ENCODE measurements around the gene POLDIP2.

The POLDIP2 gene, protein sequence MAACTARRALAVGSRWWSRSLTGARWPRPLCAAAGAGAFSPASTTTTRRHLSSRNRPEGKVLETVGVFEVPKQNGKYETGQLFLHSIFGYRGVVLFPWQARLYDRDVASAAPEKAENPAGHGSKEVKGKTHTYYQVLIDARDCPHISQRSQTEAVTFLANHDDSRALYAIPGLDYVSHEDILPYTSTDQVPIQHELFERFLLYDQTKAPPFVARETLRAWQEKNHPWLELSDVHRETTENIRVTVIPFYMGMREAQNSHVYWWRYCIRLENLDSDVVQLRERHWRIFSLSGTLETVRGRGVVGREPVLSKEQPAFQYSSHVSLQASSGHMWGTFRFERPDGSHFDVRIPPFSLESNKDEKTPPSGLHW

DNA sequence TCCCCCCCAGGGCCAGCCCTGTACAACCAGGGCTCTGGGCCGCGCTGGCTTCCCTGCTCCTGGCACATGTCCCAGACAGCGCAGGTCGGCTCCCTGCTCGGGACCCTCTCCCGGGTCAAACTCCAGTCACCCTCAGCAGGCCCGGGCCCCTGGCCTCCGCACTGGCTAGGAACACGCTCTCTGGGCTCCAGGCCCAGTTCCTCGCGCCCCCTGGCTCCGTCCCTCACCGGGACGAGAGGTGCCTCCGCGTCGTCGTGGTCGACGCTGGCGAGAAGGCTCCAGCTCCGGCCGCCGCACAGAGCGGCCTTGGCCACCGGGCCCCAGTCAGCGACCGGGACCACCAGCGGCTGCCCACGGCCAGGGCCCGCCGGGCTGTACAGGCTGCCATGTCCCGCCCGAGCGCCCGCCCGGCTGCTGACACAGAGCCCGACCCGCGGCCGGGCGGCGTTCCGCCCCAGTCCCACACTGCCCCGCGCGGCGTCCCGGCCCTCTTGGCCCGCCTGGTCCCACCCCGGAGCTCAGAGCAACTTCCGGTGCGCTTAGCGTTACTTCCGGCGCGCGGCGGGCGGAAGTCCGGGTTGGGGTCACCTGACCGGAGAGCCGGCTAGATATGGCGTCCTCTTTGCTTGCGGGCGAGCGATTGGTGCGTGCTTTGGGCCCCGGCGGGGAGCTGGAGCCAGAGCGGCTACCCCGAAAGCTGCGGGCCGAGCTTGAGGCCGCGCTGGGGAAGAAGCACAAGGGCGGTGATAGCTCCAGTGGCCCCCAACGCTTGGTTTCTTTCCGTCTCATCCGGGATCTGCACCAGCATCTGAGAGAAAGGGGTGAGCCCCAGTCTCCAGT is at the start of gene POLDIP2:
TSS of gene POLDIP2 (minus strand) at position 467 of the 840 bp plus-strand sequence. CDS start at position 388, 79 bp downstream.
- DNase-seq = peak; percentile 93

DNA sequence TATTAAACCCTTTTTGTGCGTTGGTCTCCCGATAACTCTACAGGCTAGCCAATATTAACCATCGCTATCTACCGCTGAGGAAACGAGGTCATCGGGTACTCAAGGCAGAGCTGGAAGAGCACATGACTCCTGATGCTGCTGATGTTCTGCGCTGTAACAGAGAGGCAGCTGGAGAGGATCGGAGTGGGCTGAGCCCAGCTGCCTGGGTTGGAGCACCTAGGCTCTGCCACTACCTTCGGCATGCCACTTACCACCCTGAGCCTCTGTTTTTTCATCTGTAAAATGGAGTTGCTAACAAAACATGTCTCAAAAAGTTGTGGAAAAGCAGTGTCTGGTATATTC is 49.1 kb upstream of the POLDIP2 start:
- DNase-seq = no peak

DNA sequence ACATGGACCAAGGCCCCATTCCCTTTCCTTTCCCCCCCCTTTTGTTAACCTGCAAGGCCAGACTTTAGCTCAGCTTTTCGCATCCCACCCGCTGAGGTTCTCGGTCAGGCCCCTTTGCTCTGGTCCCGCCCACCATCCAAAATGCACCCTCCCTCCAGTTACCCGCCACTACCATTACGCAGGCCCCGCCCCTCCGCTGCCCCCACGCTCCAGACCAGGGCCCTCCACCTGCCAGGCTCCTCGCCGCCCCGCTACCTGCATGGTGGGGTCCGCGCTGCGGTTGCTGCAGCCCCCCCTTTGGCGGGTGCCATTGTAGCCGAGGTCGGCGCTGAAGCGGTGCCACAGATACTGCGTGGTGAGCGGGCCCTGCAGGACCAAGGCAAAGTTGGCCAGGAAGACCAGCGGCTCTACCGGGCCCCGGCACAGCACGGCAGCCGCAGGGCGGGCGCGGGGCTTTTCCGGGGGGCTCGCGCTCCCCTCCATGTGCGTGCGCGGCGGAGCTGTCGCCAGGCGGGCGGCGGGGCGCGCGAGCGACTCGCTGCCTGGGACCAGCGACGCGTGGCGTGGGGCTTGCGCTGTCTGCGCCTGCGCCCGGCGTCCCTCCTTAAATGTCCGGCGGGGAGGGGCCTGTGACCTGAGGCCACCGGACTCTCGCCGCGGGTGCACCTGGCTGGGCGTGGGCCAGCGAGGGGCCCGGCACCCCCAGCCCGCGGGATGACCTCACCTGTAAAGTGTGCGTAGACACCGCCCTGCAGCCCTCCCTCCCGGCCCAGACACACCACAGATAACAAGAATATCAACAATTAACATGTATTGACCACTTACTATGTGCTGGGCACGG is 48.5 kb upstream of the POLDIP2 start, which contains the start of gene SLC46A1:
TSS of gene SLC46A1 (minus strand) at position 581 of the 841 bp plus-strand sequence. CDS start at position 483, 98 bp downstream.
- peak; percentile 32 to 40 for DNase-seq

DNA sequence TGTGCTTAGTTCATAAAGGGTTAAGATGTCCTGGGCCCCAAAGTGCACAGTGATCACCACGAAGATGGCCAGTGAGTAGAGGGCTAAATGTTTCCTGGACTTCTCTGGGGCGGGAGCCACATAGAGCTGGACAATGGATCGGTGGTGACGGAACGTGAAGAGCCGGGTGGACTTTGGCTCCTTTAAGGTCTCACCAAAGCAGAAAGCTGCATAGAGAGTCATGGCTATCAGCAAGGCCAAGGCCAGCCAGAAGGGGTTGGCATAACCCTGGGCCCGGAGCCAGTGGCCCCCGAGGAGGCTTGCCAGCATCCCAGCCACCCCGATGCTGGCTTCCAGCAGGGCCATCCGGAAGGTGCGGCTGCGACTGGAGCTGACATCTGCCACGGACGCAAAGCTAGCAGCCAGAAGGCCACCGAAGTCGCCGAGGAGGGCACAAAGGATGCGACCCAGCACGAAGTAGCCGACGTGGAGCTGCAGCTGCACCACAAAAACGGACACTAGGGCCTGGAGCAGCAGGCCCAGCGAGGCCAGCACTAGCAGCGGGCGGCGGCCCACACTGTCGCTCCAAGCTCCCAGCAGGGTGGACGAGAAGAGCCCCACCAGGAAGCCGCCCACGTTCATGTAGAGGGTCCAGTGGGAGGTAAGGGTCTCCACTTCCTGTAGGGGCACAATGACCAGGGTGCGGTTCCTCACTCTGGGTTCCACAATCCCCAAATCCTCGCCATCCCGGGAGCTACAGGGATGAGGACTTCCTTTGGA is 47.7 kb upstream of the POLDIP2 start:
- DNase-seq = no peak

DNA sequence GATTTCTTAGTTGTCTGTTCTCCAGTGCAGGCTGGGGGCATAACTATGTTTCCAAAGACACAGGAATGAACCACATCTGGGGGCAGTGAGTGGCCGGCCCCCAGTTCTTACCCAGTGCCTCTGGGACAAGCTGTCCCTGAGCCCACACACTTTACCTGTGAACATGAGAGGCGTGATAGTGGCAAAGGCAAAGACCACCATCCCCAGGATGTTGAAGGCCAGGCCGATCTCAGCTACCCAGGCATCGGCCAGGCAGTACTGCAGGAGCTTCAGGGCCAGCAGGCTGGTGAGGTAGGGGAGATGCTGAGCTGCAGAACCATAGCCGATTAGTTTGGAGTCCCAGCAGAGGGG is 47.1 kb upstream of the POLDIP2 start:
- no peak for DNase-seq

DNA sequence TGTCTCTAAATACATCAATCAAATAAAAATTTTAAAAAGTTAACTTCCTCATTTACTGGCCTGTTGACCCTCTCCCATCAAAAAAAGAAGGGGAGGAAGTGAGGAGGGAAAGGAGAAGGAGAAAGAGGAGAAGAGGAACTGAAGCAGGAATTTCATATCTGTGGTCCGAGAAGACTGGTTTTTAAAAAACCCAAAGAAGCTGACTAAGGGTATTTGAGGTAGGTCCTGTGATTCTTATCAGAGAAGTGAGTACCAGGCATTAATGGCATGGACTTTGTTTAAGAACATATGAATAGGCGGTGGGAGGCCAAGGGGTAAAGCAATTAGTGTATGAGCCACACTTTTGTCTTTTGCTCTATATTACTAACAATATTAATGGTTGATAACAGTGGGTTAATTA is 46.7 kb upstream of the POLDIP2 start:
- DNase-seq = no peak

DNA sequence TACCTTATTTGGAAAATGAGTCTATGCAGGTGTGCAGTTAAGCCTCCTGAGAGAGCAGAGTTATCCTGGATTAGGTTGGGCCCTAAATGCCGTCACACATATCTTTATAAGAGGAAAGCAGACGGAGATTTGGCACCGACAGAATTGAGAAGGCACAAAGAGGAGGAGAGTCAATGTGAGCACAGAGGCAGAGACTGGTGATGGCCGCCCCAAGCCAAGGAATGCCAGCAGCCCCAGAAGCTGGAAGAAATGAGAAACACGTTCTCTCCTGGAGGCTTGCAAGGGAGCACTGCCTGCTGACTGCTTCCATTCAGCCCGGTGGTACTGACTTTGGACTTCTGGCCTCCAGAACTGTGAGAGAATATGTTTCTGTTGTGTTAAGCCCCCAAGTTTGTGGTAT is 45.5 kb upstream of the POLDIP2 start:
- no peak for DNase-seq

DNA sequence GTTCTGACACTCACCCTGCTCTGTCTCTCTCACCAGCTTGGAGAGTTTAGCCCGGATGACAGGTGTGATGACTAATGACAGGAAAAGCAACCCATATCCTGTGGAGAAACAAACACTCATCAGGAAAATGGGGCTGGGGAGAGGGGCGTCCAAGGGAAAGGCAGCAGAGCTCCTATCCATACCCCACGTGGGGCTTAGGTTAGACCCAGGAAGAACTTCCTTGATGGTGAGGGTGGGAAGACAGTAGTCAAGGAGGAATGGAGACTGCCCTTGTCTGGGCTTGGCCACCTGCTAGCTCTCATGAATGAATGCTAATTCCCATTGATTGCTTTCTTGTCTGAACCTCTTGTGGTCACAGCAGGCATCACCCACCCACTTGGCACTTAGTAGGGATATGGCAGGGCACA is 44.9 kb upstream of the POLDIP2 start:
- no peak for DNase-seq

DNA sequence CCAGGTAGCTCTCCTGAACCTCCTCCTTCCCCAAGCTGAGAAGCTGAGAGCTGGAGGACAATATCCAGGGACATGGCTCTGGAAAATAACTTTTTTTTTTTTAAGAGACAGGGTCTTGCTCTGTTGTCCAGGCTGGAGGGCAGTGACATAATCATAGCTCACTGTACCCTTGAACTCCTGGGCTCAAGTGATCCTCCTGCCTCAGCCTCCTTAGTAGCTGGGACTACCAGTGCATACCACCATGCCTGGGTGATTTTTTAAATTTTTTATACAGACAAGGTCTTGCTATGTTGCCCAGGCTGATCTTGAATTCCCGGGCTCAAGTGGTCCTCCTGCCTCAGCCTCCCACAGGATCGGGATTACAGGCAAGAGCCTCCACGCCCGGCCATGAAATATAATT is 42.5 kb upstream of the POLDIP2 start:
- no peak for DNase-seq

DNA sequence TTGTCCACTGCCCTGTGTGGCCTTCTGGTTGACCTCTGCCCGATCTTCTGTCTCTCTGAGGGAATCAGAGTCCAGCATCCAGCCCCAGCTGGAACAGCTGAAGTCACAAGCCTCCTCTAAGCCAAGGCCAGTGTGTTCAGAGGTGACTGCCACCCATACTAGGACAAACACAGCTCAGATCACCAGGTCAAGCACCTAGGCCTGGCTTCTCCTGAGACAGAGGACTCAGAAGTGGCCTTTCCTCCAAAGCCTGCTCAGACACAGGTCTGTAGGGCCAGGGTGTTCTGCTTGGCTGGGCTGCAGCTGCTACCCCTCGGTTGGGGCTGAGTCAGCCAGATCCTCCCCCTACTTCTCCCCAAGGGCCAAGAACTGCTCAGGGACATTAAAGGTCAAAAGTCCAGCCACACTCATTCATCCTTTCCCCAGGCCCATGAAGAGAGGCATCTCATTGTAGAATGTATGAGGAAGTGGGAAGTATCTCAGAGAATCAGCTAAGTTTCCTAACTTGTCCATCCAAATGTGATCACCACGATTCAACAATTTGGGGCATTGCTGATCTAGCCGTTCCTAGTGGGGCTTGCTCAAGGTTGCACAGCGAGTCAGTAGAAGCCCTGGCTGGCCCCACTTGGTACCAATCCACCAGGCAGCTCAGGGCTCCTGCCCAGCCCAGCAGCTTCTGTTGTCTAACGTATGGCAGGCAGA is 41.1 kb upstream of the POLDIP2 start:
- no peak for DNase-seq

DNA sequence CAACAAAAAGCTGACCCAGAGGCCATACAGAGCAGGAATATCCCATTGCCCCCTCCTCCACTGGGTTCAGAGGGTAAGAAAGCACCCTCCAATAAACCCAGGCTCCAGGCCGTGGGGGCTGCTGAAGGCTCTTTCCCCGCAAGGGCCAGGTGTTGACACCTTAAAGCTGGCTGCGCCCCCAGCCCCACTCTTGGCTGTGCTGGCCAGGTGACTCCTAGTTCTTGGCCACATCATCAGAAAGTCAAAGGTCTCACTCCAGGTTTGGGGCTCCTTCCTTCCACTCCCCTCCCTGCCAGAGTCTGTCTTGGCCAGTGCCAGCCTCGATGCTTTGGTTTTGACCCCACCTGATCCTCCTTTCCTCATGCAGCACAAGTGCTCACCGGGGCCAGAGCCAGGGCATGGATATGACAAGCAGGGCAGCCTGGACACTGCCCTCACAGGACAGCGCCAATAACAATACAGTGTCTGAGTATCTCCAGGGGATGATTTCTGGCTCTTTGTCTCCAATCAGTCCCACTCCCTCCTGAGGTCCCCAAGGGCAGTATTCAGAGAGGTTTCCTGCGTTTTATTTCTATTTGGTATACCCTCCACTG is 40.5 kb upstream of the POLDIP2 start:
- no peak for DNase-seq

DNA sequence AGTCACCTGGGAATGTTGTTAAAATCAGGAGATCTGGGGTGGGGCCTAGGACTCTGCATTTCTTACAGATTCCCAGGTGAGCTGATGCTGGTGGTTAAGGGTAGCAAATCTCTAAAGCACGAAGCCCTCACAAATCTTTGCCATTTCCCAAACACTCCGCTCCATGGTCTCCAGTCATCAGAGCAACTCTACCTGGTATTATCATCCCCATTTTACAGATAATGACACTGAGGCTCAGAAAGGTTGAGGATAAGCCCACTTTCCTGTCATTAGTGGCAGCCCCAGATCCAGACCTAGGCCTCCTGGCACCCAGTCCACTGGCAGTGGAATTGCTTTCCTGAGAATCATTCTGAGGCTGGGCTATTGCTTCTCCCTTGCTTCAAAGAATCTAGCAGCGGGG is 39.9 kb upstream of the POLDIP2 start:
- DNase-seq = no peak

DNA sequence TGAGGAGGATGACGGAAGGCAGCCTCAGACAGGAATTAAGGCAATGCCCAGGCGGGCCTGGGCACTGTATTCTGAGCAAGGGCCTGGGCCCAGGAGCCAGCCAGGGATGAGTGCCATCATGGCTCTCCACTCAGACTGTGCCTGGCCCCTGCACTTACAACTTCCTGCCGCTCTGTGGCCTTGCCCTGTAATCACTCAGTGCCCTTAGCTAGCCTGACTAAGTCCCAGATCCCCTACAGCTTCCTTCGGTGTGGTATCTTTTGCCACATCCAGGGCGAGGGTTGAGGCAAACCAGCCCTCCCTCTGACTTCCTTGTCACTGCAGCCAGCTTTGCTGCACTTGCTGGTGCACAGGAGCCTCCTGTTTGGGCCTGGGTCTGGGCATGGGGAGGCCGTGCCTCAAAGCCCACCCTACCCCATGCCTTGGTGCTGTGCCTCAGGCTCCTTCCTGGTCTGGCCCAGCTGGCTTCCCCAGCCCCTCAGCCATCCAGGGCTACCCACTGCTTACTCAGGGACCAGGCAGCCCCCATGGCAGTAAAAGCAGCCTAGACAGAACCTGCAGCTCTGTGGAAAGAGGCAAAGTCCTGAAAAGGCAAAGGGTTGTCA is 39.4 kb upstream of the POLDIP2 start:
- DNase-seq = no peak

DNA sequence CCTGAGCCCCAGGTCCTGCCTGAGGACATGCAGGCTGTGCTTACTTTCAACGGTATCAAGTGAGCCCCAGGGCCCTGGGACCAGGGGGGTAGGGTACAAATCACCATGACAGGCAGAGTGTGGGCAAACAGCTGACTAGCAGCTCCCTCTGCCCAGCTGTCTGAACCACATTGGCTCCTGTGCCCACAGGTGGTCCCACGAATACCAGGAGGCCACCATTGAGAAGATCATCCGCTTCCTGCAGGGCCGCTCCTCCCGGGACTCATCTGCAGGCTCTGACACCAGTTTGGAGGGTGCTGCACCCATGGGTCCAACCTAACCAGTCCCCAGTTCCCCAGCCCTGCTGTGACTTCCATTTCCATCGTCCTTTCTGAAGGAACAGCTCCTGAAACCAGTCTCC is 38.6 kb upstream of the POLDIP2 start:
- DNase-seq = no peak

DNA sequence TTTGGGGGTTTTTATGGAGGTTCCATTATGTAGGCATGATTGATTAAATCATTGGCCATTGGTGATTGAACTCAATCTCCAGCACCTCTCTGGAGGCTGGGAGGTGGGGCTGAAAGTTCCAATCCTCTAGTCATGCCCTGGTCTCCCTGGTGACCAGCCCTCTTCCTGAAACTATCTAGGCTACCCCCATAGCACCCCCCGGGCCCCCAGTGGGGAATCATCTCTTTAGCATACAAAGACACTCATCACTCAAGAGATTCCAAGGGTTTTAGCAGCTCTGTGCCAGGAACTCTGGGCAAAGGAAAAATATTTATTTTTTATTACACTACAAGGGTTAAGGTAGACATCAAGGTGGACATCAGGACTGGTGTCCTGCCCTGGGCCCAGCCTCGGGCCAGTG is 38.1 kb upstream of the POLDIP2 start:
- DNase-seq = no peak

DNA sequence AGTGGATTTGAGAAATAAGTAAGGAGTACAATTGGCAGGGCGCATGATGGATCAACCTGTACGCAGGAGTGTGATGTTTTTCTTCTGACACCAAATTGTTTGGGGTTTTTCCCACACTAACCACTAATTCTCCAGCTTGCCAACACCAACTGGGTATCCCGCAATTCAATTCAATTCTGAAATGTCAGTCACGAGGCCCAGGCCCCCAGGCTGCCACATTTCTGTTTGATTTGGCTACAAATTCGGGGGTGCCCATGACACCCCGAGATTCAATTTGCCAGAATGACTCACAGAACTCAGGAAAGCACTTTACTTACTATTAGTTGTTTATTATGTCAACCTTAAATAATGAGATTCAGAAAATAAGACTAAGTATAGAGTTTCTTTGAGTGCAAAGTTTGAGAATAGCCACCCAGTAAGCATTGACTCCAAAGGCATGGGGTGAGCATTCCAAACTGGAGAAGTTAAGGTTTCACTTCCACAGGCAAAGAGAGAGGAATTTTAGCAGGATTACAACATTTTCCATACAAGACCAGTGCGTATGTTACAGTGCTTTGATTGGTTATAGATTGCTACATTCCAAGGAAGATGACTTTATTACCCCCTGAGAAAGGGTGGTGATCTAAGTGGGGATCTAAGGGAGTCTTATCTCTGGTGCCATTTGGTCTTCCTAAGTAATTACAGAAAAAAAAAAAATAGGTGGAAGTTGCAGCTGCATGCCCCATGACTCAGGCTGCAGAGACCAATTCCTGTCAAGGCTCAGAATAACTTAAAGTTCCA is 37.2 kb upstream of the POLDIP2 start:
- DNase-seq = no peak

DNA sequence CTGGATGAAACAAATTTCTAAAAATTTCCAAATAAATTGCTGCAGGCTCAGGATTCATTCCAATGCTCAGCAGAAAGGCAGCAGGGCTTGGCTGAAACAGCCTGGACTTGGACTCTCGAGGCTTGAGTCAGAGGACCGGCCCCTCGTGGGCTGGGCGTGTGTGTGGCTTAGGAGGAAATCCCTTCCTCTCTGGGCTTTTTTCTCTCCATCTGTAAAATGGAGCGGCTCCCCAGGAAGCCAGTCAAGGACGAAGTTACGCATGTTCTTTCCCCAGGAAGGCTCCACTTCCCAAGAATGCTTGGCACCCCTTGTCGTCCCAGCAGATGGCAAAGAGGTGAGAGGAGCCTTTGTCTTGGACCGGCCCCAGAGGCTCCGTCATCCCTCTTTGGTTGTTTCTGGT is 35.2 kb upstream of the POLDIP2 start:
- no peak for DNase-seq

DNA sequence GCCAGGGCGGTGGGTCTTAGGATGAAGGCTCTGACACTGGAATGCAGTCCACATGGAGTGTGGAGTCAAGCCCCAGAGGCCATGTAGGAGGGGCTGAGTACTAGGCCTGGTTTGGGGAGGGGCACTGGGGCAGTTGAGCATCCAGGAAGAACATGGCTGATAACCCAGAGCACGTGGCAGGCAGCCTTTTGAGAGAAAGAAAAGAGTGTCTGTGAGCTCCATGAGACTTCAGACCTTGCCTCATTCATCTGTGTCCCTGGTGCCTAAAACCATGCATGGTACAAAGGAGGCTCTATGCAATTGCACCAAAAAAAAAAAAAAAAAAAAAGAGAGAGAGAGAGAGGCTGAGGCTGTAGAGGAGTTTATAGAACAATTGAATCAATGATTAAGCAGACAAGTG is 34.1 kb upstream of the POLDIP2 start:
- DNase-seq = no peak

DNA sequence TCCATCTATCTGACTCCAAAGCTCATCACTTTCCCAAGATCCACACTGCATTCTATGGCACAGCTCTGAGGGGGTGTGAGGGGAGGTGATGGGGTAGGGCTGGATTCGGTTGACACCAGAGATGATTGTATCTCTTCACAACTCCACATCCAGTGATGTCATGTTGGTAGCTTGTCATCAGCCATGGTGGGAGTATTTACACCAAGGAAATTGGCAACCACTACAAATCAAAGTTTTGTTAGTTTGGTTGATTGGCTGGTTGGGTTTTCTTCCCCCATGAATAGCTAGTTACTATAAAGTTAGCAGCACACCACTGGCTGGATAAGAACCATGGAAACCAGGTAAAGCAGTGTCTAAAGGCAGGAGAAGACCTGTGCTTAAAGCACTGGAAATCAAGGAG is 33.7 kb upstream of the POLDIP2 start:
- DNase-seq = no peak

DNA sequence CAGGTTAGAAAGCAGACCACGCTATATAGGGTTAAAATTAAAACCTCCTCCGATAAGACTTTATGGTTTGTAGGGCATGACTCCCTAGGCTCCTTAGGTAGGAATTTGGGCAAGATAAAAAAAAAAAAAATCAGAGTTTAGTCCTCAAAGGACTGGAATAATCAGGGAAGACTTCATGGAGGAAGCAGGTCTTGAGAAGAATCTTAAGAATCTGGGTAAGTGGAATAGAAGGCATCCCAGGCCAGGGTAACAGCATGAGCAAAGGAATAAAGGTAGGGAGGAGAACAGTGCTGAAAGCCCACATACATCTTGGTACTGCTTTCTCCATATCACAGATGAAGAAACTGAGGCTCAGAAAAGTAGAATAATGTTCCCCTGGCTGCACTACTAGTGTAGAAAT is 33.2 kb upstream of the POLDIP2 start:
- DNase-seq = no peak

Data from activated CD4-positive, alpha-beta T cell treated with anti-CD3 and anti-CD28 coated beads for 4 hours (primary cell).